HEK293 (cell line): ENCODE results near the gene RPS6KA2.

ENCODE experiments used
- KLF9 ChIP-seq: fragments of 450-650 bp; formaldehyde crosslinking; IDR thresholded peaks from 2 replicates; pipeline ENCODE4 v1.5.1; 2016; ENCODE audit warnings: missing biosample characterization, missing genetic modification characterization, low read depth
- ZFHX2 ChIP-seq: fragments of 450-650 bp; formaldehyde crosslinking; conservative IDR thresholded peaks from 2 replicates; pipeline ENCODE4 v1.5.1; 2016; ENCODE audit warnings: missing biosample characterization, missing genetic modification characterization
- ZNF121 ChIP-seq: fragments of 450-650 bp; formaldehyde crosslinking; IDR thresholded peaks from 2 replicates; pipeline ENCODE4 v1.5.1; 2016; ENCODE audit warnings: missing biosample characterization, missing genetic modification characterization
- TF ChIP-seq, protein P1 (sequence below): fragments of 450-650 bp; formaldehyde crosslinking; IDR thresholded peaks from 2 replicates; pipeline ENCODE4 v1.5.1; 2017; ENCODE audit warnings: missing biosample characterization, missing genetic modification characterization
- TF ChIP-seq, protein P2 (sequence below): fragments of 450-650 bp; formaldehyde crosslinking; IDR thresholded peaks from 2 replicates; pipeline ENCODE4 v1.5.1; 2016; ENCODE audit warnings: missing biosample characterization, missing genetic modification characterization

DNA sequence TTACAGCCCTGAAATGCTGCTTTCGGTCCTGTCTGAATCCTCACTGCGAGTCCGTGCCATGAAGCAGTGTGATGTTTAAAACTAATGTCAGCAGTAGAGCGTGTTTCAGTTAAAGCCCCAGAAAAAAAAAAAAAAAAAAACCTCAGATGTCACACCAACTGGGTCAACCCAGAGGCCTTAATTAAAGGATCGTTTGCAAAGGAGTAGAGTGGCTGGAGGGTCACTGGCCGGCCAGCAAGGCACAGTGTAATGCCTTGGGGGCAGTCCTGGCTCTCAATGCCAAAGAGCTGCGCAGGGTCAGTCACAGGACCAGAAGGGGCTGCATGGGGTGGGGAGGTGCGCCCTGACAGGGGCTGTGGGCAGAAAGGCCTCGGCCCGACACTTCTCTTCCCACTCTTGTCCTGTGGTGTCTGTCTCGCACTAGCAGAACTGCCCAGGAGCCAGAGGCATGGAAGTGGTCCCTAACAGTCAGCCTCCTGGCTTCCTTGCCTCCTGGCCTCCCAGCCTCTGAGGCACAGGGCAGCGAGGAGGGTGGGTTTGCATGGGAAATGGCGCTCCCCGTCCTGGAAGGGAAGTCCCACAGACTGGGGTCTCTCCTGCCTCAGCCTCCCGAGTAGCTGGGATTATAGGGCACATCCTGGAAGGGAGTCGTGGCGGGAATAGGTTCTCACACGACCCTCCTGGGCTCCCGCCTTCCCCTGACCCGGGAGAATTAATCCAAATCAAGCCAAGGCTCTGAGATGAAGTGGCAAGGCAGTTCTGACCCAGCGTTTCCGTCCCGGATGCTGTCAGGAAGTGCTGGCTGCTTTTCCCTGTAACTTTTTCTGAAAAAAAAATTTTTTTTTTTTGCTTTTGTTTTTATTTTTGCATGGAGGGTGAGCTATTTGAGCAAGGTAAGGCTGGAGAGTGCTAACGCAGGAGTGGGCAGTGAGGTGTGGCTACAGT lies 190.6 kb downstream of the RPS6KA2 start:
- no peak for TF ChIP-seq ZFHX2 (tag by site-specific recombination)
- TF ChIP-seq, protein P1, sequence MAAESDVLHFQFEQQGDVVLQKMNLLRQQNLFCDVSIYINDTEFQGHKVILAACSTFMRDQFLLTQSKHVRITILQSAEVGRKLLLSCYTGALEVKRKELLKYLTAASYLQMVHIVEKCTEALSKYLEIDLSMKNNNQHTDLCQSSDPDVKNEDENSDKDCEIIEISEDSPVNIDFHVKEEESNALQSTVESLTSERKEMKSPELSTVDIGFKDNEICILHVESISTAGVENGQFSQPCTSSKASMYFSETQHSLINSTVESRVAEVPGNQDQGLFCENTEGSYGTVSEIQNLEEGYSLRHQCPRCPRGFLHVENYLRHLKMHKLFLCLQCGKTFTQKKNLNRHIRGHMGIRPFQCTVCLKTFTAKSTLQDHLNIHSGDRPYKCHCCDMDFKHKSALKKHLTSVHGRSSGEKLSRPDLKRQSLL = no peak
- TF ChIP-seq, protein P2, sequence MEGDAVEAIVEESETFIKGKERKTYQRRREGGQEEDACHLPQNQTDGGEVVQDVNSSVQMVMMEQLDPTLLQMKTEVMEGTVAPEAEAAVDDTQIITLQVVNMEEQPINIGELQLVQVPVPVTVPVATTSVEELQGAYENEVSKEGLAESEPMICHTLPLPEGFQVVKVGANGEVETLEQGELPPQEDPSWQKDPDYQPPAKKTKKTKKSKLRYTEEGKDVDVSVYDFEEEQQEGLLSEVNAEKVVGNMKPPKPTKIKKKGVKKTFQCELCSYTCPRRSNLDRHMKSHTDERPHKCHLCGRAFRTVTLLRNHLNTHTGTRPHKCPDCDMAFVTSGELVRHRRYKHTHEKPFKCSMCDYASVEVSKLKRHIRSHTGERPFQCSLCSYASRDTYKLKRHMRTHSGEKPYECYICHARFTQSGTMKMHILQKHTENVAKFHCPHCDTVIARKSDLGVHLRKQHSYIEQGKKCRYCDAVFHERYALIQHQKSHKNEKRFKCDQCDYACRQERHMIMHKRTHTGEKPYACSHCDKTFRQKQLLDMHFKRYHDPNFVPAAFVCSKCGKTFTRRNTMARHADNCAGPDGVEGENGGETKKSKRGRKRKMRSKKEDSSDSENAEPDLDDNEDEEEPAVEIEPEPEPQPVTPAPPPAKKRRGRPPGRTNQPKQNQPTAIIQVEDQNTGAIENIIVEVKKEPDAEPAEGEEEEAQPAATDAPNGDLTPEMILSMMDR (tag by site-specific recombination) = no peak
- no peak for TF ChIP-seq KLF9
- no peak for TF ChIP-seq ZNF121 (tag by site-specific recombination)
